Measurements from ENCODE around the gene LCN15.
A peak's percentile ranks its signal among the peaks of the same experiment; 100 is the strongest.
"Not testable (repeated sequence)": the region's sequence is repeated elsewhere in the genome, so short reads cannot be mapped to it uniquely, and the experiment has no call there.

LCN15 gene, protein sequence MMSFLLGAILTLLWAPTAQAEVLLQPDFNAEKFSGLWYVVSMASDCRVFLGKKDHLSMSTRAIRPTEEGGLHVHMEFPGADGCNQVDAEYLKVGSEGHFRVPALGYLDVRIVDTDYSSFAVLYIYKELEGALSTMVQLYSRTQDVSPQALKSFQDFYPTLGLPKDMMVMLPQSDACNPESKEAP

DNA sequence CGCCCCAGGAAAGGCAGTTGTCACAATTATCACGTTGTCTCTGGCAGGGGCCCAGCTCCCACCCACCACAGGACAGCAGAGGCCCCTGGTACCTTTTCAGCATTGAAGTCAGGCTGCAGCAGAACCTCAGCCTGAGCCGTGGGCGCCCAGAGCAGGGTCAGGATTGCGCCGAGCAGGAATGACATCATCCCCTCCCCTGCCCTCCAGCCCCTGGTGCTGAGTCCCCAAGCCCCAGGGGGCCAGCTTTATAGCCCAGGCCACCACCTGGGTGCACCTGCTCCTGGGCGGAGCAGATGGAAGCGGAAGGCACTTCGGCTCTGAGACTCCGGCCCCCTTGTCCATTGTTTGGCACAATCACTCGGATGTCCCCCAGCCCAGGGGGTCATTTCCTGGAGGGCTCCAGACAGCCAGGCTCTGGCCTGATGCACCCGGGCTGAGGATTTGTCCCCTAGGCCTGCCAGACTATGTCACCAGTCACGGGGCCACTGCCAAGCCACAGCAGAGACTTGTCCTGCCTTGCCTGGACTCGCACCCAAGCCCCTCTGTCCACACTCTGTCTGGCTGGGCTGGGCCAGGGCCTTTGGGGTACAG, at the start of gene LCN15:
Gene LCN15 (minus strand): TSS at position 218 of the 591 bp plus-strand sequence. CDS start 30 bp downstream, at position 188.
- no peak for DNase-seq

DNA sequence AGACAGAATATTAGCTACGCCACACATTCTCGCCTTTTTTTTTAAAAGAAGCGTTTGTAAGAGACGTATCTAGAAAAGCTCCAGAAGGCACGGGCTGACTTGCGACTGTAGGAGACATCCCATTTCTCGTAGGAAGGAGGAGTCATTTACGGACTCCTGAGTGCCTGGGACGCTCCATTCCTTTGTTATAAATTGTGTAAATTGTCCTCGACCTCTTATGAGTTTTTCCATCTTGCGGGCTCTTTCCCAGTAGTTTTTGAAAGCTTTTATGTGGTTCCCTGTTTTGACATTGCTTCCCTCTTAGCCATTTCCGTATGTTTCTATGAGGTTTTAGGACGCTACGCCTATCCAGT, 44.5 kb upstream of the LCN15 start:
- no peak for DNase-seq

DNA sequence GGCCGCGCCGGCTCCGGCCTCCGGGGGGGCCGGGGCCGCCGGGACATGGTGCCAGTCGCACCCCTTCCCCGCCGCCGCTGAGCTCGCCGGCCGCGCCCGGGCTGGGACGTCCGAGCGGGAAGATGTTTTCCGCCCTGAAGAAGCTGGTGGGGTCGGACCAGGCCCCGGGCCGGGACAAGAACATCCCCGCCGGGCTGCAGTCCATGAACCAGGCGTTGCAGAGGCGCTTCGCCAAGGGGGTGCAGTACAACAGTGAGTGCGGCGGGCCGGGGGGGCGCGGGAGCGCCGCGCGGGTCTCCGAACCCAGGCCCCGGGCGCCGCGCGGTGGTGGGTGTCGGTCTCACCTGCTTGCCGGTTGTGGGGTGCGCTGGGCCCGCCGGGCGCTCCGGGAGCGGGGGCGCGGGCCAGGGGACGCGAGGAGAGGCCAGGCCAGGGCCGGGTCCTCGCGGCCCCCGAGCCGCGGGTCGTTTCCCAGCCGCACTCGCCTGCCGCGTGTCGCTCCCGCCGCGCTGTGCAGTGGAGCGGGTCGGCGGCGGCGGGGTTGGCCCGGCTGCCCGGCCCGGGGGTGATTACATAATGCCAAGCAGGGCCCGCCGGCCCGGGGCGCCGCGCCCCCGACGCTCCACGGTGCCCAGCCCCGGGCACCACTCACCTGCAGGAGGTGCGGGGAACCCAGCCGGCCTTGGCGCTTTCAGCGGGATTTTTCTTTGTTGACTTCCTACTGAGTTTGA, 43.9 kb upstream of the LCN15 start:
- no peak for DNase-seq

DNA sequence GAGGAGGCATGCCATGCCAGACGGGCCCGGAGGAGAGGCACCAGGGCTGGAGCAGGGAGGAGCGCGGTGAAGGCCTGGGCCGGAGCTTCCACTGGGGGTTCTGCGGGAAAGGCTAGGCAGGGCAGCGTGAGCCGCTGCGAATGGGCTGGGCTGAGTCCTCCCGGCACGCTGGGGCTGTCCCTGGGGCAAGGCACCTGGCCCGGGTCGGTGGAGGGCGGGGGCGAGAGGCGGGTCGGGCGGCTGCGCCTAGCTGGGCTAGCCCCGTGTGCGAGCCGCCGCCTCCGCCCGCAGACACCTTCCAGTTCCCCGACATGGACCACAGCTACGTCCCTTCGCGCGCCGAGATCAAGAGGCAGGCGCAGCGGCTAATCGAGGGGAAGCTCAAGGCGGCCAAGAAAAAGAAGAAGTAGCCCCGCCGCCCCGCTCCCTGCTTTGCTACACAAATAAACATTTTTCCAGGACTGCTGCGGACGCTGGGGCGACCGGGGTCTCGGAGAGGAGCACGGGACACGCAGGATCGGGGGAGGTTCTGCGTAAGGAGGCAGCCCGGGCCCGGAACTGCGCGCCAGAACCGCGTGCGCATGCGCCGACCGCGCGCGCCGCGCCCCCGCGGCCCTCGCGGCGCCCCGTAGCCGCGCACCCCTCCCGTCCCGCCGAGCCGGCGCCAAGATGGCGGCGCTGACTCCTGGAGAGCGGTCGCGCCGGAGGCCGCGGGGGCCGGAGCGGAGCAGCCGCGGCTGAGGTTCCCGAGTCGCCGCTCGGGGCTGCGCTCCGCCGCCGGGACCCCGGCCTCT, 43.2 kb upstream of the LCN15 start, which contains the start of gene RABL6:
Gene RABL6 (plus strand): TSS at position 668 of the 794 bp plus-strand sequence. CDS start 249 bp downstream, outside the sequence.
- DNase-seq, result peak; percentile 9 to 39

DNA sequence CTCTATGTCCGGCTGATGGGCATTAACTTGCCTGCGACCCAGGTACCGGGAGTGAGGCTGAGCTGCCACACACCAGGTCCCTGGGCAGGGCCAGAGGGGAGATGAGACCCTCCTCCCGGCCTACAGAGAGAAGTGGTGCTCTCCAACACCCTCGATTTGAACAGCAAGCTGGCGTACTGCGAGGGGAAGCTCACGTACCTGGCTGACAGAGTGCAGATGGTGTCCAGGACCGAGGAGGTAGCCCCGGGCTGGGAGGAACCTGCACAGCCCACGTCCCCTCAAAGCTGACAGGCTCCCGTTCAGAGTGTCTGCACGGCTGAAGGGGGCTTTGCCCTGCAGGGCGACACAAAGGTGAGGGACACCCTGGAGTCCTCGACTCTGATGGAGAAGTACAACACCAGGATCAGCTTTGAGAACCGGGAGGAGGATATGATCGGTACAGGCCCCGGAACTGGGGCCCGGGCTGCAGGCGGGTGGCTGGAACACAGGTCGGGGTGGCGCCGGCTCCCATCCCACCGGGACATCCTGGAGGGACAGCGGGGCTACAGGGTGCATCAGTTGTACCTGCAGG, 42.4 kb upstream of the LCN15 start:
- no peak for DNase-seq

DNA sequence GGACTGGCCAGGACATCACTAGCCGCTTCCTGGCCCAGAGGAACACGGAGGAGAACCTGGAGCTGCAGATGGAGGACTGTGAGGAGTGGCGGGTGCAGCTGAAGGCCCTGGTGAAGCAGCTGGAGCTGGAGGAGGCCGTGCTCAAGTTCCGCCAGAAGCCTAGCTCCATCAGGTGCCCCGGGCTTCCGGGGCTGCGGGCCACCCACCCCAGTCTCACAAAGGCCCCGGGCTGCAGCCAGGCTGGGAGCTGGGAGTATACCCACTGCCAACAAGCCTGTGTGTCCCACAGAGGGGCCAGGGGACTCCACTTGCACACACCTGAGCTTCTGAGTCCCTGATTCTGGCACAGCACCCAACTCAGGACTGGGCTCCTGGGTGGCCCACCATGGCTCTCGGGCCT, 41.7 kb upstream of the LCN15 start:
- no peak for DNase-seq

DNA sequence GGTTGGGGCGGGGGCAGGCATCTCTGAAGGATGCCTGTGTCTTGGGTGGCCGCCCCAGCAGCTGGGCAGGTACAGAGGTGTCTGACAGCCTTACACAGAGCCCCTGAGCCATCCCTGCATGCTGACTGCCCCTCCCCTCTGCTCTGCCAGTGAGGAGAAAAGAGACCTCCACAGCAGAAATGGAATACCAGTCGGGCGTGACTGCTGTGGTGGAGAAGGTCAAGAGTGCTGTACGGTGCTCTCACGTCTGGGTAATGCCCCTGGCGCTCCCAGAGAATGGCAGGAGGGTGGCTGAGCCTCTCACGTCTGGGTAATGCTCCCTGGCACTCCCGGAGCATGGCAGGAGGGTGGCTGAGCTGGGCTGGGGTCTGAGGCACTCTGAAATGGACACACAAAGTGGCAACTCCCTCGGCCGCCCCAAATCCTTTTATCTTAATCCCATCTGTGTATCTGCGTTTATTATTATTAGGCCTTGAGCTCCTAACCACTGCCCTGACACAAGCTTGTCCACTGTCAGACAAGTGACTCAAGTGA, 41.0 kb upstream of the LCN15 start:
- DNase-seq, result no peak

DNA sequence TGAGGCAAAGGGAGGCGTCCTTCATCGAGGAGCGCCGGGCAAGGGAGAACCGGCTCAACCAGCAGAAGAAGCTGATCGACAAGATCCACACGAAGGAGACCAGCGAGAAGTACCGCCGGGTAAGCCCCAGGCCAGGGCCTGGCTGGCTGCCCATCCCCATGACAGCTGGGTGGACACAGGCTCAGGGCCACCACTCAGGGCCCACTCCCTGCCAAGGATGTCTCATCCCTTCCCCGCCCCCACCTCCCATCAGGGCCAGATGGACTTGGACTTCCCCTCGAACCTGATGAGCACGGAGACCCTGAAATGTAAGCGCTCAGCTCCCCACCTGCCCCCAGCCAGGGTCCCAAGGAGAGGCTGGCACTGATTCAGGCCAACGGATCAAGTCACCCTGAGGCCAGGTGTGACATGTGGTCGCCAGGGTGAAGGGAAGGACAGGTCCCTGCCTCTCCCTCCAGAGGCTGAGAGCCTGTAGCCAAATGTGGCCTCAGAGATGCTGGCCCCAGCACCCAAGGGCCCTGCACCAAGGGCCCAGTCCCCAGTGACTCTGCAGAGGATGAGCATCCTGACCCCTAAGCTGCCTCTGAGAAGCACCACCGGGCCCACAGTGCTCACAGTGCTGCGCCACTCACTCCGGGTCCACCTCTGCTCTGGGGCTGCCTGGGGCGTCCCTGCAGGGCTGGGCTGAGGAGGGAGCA, 40.3 kb upstream of the LCN15 start:
- DNase-seq, result no peak

DNA sequence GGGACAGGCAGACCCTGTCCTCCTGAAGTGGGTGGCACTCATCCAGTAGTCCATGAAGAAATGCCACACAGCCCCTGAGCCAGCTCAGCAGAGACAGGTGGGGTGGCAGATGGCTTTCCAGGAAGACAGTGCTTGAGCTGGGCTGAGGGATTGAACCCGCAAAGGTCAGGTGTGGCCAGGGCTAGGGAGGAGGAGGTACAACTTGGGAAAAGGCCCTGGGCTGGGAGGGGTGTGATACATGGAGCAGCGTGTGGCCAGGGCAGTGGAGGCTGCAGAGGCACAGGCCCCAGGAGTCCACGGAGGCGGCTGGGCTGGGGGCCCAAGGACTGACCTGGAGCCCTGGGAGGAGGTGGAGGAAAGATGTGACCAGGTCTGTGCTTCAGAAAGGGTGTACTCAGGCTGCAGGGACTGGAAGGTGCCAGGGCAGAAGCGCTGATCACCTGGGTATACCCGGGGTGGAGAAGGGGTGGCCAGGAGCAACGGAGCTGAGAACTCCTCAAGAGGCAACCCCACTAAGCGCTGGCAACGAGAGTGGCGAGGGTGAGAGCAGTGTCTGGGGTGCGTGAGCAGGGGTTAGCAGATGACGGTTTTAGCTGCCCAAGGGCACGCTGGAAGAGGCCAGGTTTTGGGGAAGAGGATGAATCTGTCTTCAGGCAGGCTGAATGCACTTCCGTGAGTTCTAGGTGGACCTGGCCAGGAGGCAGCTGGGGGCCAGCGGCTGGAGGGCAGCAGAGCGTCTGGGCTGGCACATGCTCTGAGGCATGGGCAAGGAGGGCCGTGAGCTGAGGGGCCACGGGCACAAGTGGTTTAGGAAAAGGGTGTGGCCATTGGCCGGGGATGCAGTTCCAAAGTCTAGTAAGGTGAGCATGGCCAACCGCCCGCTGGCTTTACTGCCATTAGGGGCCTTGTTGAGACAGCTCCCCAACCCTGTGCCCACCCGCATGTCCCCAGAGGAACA, 39.5 kb upstream of the LCN15 start:
- DNase-seq, result no peak

DNA sequence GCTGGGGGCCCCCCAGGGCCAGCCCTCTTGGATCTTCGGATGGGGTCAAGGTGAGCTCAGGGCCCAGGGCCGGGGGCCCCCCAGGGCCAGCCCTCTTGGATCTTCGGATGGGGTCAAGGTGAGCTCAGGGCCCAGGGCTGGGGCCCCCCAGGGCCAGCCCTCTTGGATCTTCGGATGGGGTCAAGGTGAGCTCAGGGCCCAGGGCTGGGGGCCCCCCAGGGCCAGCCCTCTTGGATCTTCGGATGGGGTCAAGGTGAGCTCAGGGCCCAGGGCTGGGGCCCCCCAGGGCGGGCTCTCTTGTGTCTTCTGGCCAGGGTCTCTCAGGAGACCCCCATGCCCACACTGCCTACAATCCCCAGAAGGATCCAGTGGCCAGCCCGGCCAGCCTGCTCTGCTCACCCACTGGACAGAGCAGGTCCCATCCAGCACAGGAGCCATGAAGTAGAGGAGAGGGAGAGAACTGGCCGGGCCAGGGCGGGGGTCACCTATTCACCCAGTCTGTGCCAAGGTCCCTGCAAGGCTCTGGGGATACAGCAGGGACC, 38.8 kb upstream of the LCN15 start:
- not testable (repeated sequence) for DNase-seq

DNA sequence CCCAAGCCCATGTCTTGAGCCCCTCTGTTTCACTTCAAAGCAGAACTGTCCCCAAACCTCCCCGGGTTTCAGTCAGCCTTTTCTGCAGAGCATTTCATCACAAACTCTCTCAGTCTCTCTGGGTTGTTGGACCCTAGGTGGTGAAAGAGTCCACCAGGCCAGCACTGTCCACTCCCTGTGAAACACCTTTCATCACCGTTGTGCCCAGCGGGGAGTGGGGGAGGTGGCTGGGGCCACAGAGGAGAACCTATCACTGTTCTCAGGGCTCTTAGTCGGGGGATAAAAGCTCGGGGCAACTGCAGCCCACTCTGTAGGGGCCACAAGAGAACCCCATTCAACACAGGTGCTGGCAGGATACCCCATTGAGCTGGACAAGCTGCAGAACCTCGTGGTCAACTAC, 38.0 kb upstream of the LCN15 start:
- no peak for DNase-seq

DNA sequence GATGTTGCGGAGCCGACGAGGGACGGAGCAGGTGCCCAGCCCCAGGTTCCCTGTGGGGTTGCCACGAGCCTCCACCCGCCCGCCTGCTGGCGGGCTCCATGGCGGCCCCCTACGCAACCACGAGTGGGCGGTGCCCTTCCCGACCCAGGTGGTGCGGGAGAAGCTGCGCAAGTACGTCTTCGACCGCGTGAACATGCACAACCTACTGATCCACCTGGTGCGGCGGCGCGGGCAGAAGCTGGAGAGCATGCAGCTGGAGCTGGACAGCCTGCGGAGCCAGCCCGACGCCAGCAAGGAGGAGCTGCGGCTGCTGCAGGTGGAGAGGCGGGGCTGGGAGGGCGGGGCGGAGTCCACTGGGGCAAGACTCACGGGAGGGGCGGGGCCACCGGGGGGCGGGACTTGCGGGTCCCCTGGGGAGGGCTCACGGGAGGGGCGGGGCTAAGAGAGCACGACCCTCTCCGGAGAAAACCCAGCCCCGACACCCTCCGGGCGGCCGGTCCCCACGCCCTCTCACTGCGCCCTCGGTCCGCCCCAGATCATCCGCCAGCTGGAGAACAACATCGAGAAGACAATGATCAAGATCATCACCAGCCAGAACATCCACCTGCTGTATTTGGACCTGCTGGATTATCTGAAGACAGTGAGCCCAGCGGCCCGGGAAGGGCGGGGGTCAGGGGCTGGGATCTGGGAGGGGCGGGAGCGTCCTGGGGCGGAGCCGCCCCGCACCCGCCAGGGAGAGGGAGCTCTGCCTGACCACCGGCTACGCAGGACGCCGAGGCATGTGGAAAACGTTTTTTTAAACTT, 35.7 kb upstream of the LCN15 start:
- peak; percentile 64 to 80 for DNase-seq

DNA sequence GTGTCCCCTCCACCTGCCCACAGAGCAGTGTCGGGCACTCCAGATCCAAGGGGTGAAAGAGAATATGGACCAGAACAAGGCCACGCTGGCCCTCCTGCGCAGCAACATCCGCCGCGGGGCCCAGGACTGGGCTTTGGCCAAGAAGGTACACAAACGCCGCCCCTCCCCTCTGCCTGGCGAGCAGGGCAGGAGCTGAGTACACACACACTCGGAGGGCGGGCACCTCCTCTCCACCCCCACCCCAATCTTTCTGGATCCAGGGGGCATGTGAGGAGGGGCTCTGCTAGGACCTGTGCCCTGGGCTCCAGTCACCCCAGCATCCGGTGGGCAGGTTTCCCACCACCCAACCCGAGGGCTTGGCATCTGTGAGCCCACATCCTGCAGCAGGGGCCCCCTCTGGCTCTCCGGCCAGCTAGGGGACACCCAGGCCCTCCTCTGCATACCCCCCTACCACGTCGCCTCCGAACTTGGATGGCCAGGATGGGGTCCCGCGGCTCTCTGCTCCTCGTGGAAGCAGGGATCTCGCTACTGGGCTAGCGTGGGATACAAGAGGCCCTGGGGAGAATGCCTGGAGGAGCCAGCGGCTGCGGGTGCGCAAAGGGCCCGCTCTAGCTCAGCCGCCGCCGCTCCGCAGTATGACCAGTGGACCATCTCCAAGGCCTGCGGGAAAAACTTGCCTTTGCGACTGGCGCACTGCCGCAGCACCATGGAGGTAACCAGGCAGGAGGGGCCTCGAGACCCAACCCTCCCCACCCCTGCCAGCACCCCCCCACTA, 34.9 kb upstream of the LCN15 start:
- DNase-seq, result no peak

DNA sequence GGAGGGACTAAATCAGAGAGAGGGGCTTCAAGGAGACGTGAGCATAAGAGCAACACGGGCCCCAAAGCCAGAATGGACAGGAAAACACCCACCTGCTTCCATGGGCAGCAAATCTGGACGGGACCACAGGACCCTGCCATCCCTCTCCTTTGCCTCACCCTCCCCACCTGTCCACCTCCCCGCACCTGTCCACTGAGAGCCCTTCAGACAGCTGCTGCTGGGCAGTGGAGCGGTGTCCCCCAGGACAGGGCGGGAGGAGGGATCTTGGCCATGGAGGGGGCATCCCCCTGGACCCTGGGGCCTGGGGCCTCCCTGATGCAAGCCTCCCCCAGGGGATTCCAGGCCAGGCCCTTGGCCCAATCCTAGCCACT, 34.4 kb upstream of the LCN15 start:
- DNase-seq, result no peak

DNA sequence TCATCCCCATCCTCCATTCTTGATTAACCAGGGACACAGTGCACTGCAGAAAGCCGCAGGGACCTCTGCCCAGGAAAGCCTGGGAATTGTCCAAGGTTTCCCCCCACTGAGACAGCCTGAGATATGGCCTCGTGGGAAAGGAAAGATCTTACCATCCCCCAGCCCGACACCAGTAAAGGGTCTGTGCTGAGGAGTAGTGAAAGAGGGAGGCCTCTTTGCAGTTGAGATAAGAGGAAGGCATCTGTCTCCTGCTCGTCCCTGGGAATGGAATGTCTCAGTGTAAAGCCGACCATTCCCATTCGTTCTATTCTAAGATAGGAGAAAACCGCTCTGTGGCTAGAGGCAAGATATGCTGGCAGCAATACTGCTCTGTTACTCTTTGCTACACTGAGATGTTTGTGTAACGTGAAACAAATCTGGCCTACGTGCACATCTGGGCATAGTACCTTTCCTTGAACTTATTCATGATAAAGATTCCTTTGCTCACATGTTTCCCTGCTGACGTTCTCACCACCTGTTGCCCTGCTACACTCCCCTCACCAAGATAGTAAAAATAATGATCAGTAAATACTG, 32.5 kb upstream of the LCN15 start:
- not testable (repeated sequence) for DNase-seq

DNA sequence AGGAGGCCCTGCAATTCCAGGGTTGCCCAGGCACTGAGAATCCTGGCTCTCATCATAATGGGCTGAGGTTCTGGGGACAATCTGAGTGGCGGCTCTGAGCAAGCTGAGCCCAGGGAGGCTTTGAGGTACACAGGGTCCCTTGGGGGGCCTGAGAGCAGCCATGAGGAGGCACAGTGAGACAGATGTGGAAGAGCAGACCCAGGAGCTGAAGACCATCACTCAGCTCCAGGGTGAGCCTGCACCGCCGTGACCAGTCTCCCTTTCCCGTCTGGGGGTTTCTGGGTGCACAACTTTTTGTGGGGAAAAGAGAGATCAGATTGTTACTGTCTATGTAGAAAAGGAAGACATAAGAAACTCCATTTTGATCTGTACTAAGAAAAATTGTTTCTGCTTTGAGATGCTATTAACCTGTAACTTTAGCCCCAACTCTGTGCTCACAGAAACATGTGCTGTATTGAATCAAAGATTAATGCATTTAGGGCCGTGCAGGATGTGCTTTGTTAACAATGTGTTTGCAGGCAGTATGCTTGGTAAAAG, 32.0 kb upstream of the LCN15 start, which contains the start of gene CCDC183:
Gene CCDC183 (plus strand): TSS at position 101 of the 537 bp plus-strand sequence. CDS start 60 bp downstream, at position 161.
- no peak for DNase-seq

DNA sequence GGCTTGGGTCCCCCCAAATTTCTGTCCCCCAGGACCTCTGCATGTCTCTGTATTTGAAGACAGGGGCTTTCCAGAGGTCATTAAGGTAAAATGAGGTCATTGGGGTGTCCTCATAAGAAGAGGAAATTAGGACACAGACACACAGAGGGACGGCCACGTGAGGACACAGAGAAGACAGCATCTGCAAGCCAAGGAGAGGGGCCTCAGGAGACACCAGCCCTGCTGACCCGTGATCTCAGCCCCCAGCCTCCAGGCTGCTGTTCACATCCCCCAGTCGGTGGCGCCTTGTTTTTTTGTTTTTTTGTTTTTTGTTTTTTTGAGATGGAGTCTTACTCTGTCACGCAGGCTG, 30.7 kb upstream of the LCN15 start:
- no peak for DNase-seq

DNA sequence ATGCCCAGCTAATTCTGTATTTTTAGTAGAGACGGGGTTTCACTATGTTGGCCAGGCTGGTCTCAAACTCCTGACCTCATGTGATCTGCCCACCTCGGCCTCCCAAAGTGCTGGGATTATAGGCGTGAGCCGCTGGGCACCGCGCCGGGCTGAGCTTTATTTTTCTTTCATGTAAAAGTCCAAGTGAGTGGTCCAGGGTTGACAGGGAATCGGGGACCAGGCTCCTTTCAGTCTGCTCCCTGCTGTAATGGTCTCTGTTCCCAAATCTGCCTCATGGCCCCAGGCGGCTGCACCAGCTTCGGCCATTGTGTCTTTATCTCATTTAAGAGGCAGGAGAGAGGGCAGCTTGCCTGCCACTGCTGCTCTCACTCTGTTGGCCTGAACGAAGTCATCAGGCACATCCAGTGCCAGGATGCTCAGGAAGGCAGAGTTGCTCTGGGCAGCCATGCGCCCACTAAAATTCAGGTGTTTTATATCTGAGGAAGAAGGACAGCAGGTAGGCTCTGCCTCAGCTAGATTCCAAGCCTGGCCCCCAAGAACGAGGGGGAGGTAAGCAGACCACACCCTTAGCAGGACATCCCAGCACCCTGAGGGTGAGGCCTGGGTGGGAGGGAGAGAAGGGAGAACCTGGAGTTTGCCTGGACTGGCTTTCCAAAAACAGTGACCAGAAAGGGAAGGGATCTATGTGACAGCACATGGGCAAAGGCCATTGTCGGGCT, 30.1 kb upstream of the LCN15 start:
- no peak for DNase-seq
